Neuron (in vitro differentiated cells): Measurements from ENCODE around the gene INPP5D.

Experiments
- H2AFZ ChIP-seq: one replicate; pipeline ENCODE4 v1.6.1; 2013; ENCODE audit warnings: low read depth, mild to moderate bottlenecking, inconsistent platforms, low read length, moderate library complexity
- H3K27me3 ChIP-seq: one replicate; pipeline ENCODE4 v1.6.1; 2013; ENCODE audit warnings: low read length; ENCODE audit not compliant: insufficient read depth
- H3K36me3 ChIP-seq: one replicate; pipeline ENCODE4 v1.6.1; 2013; ENCODE audit warnings: low read length; ENCODE audit not compliant: insufficient read depth
- H3K4me1 ChIP-seq: one replicate; pipeline ENCODE4 v1.6.1; 2013; ENCODE audit warnings: low read length; ENCODE audit not compliant: insufficient read depth
- H3K4me3 ChIP-seq: 2 replicates; pipeline ENCODE4 v1.5.1; 2013; ENCODE audit warnings: mild to moderate bottlenecking, low read length, moderate library complexity
- H3K9me3 ChIP-seq: one replicate; pipeline ENCODE4 v1.6.1; 2013; ENCODE audit warnings: low read length

Gene INPP5D

DNA sequence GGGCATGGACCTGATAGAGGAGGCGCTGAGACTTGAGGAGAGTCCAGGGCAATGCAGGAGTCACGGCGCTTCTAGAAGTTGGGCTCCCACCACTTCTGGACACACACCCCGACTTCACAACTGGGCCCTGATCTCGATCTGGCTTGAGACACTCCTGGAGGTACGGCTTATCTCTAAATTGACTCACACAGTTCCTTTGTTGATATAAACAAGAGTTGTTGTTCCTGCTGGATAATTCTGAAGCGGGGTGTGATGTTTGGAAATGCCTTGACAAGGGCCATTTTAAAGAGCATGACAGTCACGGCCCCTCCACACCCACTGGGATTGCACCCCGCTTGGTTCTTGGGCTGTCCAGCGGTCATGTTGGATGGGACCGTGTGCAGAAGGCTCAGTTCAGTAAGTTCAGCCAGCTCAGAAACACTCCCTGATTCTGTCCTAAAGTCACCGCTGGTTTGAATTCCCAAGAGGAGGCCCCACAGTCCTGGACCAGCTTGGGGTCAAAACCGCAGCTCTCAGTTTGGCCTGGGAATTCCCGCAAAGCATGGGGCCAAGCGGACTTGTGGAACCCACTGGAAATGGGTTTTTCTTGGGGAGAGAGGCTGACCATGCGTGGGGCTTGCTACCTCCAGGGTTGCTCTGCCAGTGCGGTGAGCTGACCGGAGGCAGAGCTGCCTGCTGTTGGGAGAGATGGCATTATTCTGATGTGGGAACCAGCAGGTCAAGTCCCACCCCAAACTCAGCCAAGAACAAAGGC, 37.0 kb upstream of the INPP5D start:
- Histone ChIP-seq H3K36me3 (no peaks in the 10 kb centered on the region), H3K9me3 (peaks cover under 1% of the 10 kb centered on the region), H3K4me1 (no peaks in the 10 kb centered on the region), H3K27me3 (no peaks in the 10 kb centered on the region), H2AFZ (no peak overlapping the region), H3K4me3 (no peak overlapping the region)

- Histone ChIP-seq H3K4me3 (no peak overlapping the region), H2AFZ (no peak overlapping the region), H3K9me3 (no peaks in the 10 kb centered on the region), H3K27me3 (no peaks in the 10 kb centered on the region), H3K4me1 (no peaks in the 10 kb centered on the region), H3K36me3 (no peaks in the 10 kb centered on the region)
Measured at GRCh38 chr2:233023761-233024410, 36.3 kb upstream of the INPP5D start.

DNA sequence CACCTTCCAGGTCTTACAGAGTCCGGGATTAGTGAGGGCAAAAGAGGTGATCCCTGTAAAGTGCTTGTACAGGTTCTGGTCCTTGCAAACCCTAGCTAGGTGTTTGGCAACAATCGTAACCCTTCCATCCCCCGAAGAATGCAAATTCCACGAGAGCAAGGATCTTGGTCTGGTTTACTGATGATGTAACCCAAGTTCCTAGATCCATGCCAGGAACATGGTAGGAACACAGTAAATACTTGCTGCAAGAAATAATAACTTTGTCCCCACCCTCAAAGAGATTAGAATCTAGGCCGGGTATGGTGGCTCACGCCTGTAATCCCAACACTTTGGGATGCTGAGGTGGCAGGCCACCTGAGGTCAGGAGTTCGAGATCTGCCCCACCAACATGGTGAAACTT, 34.4 kb upstream of the INPP5D start:
- H3K4me3 ChIP-seq: no peak overlapping the region
- no peak overlapping the region for H2AFZ ChIP-seq
- no peaks in the 10 kb centered on the region for H3K27me3 ChIP-seq
- H3K36me3 ChIP-seq: no peaks in the 10 kb centered on the region
- no peaks in the 10 kb centered on the region for H3K9me3 ChIP-seq
- H3K4me1 ChIP-seq: no peaks in the 10 kb centered on the region

DNA sequence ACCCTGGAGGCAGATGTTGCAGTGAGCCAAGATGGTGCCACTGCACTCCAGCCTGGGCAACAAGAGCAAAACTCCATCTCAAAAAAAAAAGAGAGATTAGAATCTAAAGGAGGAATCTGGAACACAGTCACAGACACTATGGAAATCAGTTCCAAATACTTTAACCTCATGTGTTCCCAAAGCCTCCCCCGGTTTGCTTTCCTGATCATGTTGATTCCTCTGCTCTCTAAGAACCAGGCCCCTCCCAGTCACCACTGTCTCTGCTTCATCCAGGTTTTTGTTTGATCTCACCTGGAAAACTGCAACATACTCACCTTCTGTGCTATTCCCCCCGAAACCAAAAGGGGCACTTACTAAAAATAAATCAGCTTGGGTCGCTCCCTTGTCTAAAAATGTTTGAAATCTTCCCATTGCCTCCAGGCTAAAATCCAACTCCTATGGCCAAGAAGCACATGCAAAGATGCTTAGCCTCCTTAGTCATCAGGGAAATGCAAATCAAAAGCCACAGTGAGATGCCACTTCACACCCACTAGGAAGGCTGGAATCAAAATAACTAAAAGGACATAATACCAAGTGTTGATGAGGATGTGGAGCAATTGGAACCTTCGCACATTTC, 33.8 kb upstream of the INPP5D start:
- Histone ChIP-seq H2AFZ (no peak overlapping the region), H3K27me3 (no peaks in the 10 kb centered on the region)

GRCh38 chr2:233029321-233029720, 30.8 kb upstream of the INPP5D start:
- no peak overlapping the region for H2AFZ ChIP-seq
- H3K36me3 ChIP-seq: no peaks in the 10 kb centered on the region
- H3K4me1 ChIP-seq: no peaks in the 10 kb centered on the region
- H3K27me3 ChIP-seq: peaks cover 3% of the 10 kb centered on the region
- H3K9me3 ChIP-seq: no peaks in the 10 kb centered on the region
- H3K4me3 ChIP-seq: no peak overlapping the region

More for the DNA sequence above, 33.8 kb upstream of the INPP5D start:
- Histone ChIP-seq H3K4me1 (no peaks in the 10 kb centered on the region), H3K36me3 (no peaks in the 10 kb centered on the region), H3K4me3 (no peak overlapping the region), H3K9me3 (no peaks in the 10 kb centered on the region)

GRCh38 chr2:233031556-233032500, 28.3 kb upstream of the INPP5D start:
- H2AFZ ChIP-seq: no peak overlapping the region
- H3K36me3 ChIP-seq: no peaks in the 10 kb centered on the region
- peaks cover 3% of the 10 kb centered on the region for H3K27me3 ChIP-seq
- H3K4me3 ChIP-seq: no peak overlapping the region
- H3K9me3 ChIP-seq: peaks cover 3% of the 10 kb centered on the region
- H3K4me1 ChIP-seq: no peaks in the 10 kb centered on the region

DNA sequence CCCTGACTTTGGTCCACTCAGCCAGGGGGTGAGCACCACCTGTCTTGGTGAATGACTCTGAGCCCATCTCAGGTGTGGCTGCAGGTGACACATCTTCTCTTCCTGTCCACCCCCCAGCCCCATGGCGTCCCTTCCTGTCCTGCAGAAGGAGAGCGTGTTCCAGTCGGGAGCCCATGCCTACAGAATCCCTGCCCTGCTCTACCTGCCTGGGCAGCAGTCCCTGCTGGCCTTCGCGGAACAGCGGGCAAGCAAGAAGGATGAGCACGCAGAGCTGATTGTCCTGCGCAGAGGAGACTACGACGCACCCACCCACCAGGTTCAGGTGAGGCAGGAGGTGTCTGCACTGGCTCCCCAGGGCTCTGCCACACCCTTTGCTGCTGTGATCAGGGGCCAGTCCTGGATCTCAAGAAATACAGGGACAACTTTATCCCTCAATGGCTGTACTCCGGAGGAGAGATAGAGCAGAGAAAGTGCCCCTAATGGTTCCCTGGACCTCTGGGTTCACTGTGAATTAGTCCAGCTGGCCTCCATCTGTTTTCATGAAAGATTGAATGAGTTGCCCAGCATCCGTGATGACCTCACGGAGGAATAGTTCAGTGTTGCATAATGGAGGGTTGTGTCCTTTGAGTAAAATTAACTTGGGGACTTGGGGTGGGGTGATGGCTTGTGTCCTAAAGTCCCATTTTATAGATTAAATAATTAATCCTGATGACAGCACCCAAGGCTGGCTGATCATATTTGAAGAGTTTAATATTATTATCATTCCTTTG, 27.4 kb upstream of the INPP5D start, which contains the start of gene NEU2:
Gene NEU2 (plus strand): TSS at position 122 of the 770 bp plus-strand sequence. CDS start 0 bp downstream, at position 122.
- no peaks in the 10 kb centered on the region for H3K4me1 ChIP-seq
- H2AFZ ChIP-seq: no peak within 1 kb of the TSS
- H3K4me3 ChIP-seq: no peak within 1 kb of the TSS
- H3K9me3 ChIP-seq: peaks cover 3% of the 10 kb centered on the region
- H3K36me3 ChIP-seq: no peaks in the 10 kb centered on the region
- H3K27me3 ChIP-seq: peaks cover 3% of the 10 kb centered on the region

GRCh38 chr2:233033672-233034071, 26.5 kb upstream of the INPP5D start:
- H3K4me1 ChIP-seq: no peaks in the 10 kb centered on the region
- H3K9me3 ChIP-seq: peaks cover 3% of the 10 kb centered on the region
- no peak overlapping the region for H2AFZ ChIP-seq
- H3K4me3 ChIP-seq: no peak overlapping the region
- peaks cover 3% of the 10 kb centered on the region for H3K27me3 ChIP-seq
- H3K36me3 ChIP-seq: no peaks in the 10 kb centered on the region

DNA sequence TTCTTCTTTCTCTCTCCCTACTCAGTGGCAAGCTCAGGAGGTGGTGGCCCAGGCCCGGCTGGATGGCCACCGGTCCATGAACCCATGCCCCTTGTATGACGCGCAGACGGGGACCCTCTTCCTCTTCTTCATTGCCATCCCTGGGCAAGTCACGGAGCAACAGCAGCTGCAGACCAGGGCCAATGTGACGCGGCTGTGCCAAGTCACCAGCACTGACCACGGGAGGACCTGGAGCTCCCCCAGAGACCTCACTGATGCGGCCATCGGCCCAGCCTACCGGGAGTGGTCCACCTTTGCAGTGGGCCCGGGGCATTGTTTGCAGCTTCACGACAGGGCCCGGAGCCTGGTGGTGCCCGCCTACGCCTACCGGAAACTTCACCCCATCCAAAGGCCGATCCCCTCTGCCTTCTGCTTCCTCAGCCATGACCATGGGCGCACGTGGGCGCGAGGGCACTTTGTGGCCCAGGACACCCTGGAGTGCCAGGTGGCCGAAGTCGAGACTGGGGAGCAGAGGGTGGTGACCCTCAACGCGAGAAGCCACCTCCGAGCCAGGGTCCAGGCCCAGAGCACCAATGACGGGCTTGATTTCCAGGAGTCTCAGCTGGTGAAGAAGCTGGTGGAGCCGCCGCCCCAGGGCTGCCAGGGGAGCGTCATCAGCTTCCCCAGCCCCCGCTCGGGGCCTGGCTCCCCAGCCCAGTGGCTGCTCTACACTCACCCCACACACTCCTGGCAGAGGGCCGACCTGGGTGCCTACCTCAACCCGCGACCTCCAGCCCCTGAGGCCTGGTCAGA, 25.9 kb upstream of the INPP5D start:
- peaks cover 3% of the 10 kb centered on the region for H3K27me3 ChIP-seq
- no peak overlapping the region for H2AFZ ChIP-seq
- H3K4me1 ChIP-seq: no peaks in the 10 kb centered on the region
- H3K36me3 ChIP-seq: no peaks in the 10 kb centered on the region
- H3K4me3 ChIP-seq: no peak overlapping the region
- peaks cover 3% of the 10 kb centered on the region for H3K9me3 ChIP-seq

- Histone ChIP-seq H3K4me3 (no peak overlapping the region), H2AFZ (no peak overlapping the region), H3K4me1 (no peaks in the 10 kb centered on the region), H3K27me3 (peaks cover 3% of the 10 kb centered on the region), H3K36me3 (no peaks in the 10 kb centered on the region), H3K9me3 (peaks cover 3% of the 10 kb centered on the region)
Measured at GRCh38 chr2:233035426-233036161, 24.5 kb upstream of the INPP5D start.

GRCh38 chr2:233036162-233036838, 23.8 kb upstream of the INPP5D start:
- no peak overlapping the region for H2AFZ ChIP-seq
- H3K27me3 ChIP-seq: peaks cover 3% of the 10 kb centered on the region
- no peak overlapping the region for H3K4me3 ChIP-seq
- H3K9me3 ChIP-seq: peaks cover 3% of the 10 kb centered on the region
- H3K36me3 ChIP-seq: no peaks in the 10 kb centered on the region
- H3K4me1 ChIP-seq: no peaks in the 10 kb centered on the region
